Measurements from ENCODE around the gene CYB561A3.

DNA sequence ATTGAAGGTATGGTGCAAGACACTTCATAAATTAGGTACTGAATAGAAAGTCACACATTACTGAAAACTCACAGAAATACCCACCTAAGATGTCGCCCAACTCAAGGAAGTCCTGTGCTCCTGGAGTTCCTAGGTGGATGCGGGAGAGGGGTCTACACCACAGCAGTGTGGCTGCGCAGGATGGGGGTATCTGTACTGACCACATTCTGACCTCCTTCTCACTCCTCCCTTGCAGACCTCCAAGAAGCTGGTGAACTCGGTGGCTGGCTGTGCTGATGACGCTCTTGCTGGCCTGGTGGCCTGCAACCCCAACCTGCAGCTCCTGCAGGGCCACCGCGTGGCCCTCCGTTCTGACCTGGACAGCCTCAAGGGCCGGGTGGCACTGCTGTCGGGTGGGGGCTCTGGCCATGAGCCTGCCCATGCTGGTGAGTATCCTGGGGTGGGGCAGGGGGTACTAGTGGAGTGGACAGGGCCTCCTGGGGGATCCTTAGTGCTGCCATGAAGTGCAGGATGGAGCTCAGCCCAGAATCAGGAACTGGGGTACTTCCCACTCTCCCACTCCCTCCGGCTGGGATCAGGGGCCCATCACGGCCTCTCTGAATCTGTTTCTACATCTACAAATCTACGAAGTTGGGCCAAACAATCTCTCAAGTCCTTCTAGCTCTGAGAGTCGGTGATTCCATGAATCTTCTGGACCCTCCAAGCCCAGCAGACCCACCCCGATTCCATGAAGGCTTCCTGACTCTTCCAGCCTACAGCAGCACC, 23.8 kb downstream of the CYB561A3 start:
- TF ChIP-seq CTCF (IDR thresholded peaks at IDR 0.05) (no peak), POLR2AphosphoS5 (IDR thresholded peaks at IDR 0.05) (no peak), POLR2A (IDR thresholded peaks at IDR 0.05) (no peak)

Data from suprapubic skin (tissue), 4 donors.